ENCODE results near the gene LASP1NB.
"Not testable (repeated sequence)": the region's sequence is repeated elsewhere in the genome, so short reads cannot be mapped to it uniquely, and the experiment has no call there.

LASP1NB gene

GRCh38 chr17:38918129-38918913 lies 7.1 kb upstream of the LASP1NB start:
- DNase-seq (ENCODE audit: low read depth): no peak

GRCh38 chr17:38918916-38919315 lies 6.5 kb upstream of the LASP1NB start:
- DNase-seq (ENCODE audit: low read depth): no peak

DNA sequence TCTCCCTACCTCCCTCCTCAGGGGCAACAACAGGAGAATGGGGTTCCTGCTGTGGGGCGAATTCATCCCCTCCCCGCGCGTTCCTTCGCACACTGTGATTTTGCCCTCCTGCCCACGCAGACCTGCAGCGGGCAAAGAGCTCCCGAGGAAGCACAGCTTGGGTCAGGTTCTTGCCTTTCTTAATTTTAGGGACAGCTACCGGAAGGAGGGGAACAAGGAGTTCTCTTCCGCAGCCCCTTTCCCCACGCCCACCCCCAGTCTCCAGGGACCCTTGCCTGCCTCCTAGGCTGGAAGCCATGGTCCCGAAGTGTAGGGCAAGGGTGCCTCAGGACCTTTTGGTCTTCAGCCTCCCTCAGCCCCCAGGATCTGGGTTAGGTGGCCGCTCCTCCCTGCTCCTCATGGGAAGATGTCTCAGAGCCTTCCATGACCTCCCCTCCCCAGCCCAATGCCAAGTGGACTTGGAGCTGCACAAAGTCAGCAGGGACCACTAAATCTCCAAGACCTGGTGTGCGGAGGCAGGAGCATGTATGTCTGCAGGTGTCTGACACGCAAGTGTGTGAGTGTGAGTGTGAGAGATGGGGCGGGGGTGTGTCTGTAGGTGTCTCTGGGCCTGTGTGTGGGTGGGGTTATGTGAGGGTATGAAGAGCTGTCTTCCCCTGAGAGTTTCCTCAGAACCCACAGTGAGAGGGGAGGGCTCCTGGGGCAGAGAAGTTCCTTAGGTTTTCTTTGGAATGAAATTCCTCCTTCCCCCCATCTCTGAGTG lies 5.9 kb upstream of the LASP1NB start:
- no peak for DNase-seq (ENCODE audit: low read depth)

GRCh38 chr17:38920374-38921291 lies 4.8 kb upstream of the LASP1NB start:
- DNase-seq (ENCODE audit: low read depth): no peak

DNA sequence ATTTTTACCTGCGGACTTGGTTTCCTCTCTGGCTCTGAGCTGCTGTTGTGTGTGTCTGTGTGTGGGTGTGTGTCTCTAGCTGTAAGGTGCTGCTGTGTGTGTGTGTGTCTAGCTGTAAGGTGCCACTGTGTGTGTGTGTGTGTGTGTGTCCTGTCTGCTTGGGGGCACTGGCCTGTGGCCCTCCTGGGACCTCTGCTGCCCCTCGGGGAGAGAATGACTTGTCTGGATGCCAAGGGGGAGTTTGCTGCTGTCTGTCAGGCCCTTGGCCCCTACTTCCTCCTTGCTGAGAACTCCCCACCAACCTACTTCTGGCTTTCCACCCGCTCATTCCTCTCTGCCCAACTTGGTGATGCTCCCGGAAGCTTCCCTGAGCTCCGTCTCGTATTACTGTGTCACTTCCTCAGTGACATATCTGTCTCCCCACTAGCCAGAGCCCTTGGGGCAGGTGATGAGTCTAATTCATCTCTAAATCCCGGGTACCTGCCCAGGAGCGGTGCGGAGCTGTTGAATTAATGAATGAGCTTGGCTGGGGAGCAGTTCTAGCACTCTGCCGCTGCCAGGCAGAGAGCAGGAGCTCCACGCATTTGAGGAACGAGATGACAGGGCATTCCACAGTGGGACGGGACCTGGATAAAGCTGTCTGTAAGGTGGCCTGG lies 3.5 kb upstream of the LASP1NB start:
- DNase-seq (ENCODE audit: low read depth): no peak

GRCh38 chr17:38922538-38923297 lies 2.7 kb upstream of the LASP1NB start:
- no peak for DNase-seq (ENCODE audit: low read depth)

DNA sequence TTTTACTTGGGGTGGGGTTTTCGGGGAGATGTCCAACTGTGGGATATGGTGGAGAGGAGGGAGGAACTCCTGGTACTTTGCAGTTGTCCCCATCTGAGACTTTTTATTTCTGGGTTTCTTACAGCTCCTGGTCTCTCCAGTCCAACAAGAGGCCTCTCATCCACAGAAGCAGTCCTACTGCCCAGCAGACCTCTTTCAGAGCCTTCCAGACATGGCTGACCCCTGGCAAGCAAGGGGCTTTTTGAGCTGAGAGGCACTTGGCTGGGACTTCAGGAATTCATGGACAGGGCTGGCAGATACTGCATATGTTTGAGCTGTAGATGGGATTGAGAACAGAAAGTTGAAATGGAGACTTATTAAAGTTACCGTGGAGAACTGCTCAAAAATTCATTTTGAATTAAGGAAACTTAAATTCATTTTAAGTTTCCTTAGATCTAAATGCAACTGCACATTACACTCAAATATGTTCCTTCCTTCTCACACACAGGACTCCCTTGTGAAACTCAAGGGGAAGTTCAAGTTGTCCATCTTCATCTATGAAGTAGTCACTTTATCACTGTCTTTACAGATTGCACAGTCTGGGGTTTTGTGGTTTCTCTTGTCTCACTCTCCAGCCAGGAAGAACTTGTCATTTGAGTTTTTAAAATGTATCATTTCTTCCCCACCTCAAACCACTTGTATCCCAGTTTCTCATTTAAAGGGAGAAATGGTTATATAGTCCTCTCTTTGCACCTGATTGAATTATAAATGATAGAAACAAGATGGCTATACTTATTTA lies 1.1 kb downstream of the LASP1NB start:
- DNase-seq (ENCODE audit: low read depth): no peak

GRCh38 chr17:38930782-38931181 lies 5.4 kb downstream of the LASP1NB start:
- DNase-seq (ENCODE audit: low read depth): not testable (repeated sequence)

DNA sequence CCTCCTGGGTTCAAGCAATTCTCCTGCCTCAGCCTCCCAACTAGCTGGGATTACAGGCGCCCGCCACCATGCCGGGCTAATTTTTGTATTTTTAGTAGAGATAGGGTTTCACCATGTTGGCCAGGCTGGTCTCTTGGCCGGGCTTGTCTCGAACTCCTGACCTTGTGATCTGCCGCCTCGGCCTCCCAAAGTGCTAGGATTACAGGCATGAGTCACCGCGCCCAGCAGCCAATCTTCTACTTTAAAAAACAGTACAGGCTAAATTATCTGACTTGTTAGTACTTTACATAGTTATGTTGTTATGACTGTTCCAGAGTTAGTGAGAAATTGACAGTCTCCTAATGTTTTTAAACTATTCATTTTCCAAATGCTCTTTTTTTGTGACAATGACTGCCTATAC lies 8.5 kb downstream of the LASP1NB start:
- DNase-seq (ENCODE audit: low read depth): not testable (repeated sequence)

GRCh38 chr17:38939987-38940386 lies 14.6 kb downstream of the LASP1NB start:
- no peak for DNase-seq (ENCODE audit: low read depth)

GRCh38 chr17:38940404-38940803 lies 15.0 kb downstream of the LASP1NB start:
- DNase-seq (ENCODE audit: low read depth): no peak

DNA sequence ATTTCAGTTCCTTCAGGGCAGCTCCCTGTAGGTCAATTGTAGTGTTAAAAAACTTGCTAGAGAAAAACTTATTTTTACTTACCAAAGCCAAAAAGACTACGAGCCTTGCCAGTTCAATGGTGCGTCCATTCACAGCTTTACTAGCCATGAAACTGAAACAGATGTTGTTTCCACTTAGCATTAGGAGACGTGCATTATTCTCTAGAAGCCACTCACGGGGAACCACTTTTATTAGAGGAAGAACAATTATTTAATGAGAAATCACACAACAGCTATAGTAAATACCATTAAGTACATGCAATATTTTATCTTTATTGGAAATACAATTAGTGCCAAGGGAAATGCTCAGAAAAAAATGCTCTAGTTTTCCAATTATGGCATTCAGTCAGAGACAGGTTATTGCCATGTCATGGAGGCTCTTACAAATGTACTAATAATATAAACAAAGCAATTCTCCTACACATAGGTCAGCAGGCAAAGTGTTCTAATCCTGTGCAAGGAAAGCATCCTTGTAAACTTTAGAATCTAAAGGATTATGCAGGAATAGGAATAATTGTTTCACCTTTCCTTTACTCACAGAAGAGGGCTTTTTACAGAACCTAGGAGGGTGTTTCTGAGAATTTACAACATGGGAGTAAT lies 17.4 kb downstream of the LASP1NB start:
- DNase-seq (ENCODE audit: low read depth): no peak

GRCh38 chr17:38943607-38944006 lies 18.2 kb downstream of the LASP1NB start:
- no peak for DNase-seq (ENCODE audit: low read depth)

GRCh38 chr17:38947189-38947588 lies 21.8 kb downstream of the LASP1NB start:
- no peak for DNase-seq (ENCODE audit: low read depth)

DNA sequence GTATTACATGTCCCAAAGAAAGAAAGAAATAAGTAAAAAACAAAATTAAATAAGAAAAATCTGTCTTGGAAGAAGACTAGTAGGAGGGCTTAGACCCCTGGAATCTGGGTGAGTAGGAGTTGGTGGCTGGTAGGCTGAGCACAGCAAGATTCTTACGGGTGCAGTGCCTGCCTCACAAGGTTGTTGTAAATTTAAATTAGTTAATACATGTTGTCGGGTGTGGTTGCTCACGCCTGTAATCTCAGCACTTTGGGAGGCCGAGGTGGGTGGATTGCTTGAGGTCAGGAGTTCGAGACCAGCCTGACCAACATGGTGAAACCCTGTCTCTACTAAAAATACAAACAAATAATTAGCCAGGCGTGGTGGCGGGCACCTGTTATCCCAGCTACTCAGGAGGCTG lies 28.4 kb downstream of the LASP1NB start:
- not testable (repeated sequence) for DNase-seq (ENCODE audit: low read depth)

GRCh38 chr17:38958326-38958725 lies 32.9 kb downstream of the LASP1NB start:
- DNase-seq (ENCODE audit: low read depth): peak; percentile 40

DNA sequence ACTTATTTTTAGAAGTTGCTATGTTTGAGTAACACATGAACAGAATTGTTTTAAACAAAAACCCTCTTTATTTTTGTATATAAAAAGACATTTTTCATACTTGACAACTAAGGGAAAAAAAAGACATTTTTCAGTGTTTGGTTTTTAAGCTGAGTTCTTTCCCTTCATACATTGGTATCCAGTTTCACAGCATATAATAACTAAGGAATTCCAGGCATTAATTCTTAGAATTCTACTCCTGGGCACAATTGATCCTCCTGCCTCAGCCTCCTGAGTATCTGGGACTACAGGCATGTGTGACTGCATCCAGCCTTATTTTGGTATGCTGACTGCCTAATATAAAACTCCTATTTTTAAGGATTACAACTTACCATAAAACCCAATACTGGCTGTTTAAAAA lies 33.3 kb downstream of the LASP1NB start:
- peak; percentile 41 for DNase-seq (ENCODE audit: low read depth)

- no peak for DNase-seq (ENCODE audit: low read depth)
Observed at GRCh38 chr17:38959508-38959907, 34.1 kb downstream of the LASP1NB start.

DNA sequence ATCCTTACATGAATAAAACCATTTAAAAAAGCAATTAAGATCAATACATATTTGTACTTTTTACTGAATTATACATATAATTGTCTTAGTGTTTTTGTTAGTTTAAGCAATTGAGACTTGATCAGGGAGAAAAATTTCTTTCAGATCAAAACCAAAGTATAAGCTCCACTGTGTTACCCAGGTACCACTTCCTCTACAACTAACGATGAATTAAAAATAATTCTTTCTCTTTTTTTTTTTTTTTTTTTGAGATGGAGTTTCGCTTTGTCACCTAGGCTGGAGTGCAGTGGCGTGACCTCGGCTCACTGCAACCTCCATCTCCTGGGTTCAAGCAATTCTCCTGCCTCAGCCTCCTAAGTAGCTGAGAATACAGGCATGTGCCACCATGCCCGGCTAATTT lies 35.0 kb downstream of the LASP1NB start:
- DNase-seq (ENCODE audit: low read depth): no peak

- DNase-seq (ENCODE audit: low read depth): no peak
Observed at GRCh38 chr17:38961413-38961812, 36.0 kb downstream of the LASP1NB start.
